Measurements from ENCODE around the gene C12orf43. TPM values are rescaled to one million over a fixed set of nuclear protein-coding genes. Genes with fewer than 3 reads are reported as not detected.

Gene C12orf43
- total RNA-seq, 2 experiments from 2014 or later: 19.8 to 20.7 TPM

- no peaks in the 10 kb centered on the region for H3K4me1 Mint-ChIP-seq (ENCODE audit: low read depth)
- ChIA-PET POLR2A (interaction anchor here (0.5 to 1.7 kb wide), 2 partner anchors 15 to 214 kb away, joined by 3 to 4 read pairs; no protein-coding TSS in a partner anchor), CTCF (no interaction called here)
- no peak overlapping the region for H3K27ac Mint-ChIP-seq
- intact Hi-C loops (cut with micrococcal nuclease): no loop called here
- DNase-seq (no peak), ATAC-seq (no peak)
- no peak overlapping the region for H3K4me3 Mint-ChIP-seq
- peaks cover 5% of the 10 kb centered on the region for H3K27me3 Mint-ChIP-seq
- no peaks in the 10 kb centered on the region for H3K9me3 Mint-ChIP-seq
- H3K36me3 Mint-ChIP-seq (ENCODE audit: low read depth): peaks cover 3% of the 10 kb centered on the region
- no peak for TF ChIP-seq CTCF (IDR thresholded peaks at IDR 0.05)
Observed at GRCh38 chr12:120998435-120998834, 17.9 kb downstream of the C12orf43 start.

GRCh38 chr12:120997448-120997847 is 18.8 kb downstream of the C12orf43 start:
- Mint-ChIP-seq H3K4me1 (ENCODE audit: low read depth) (no peaks in the 10 kb centered on the region), H3K27ac (no peak overlapping the region), H3K4me3 (no peak overlapping the region), H3K36me3 (ENCODE audit: low read depth) (no peaks in the 10 kb centered on the region), H3K27me3 (peaks cover 5% of the 10 kb centered on the region), H3K9me3 (no peaks in the 10 kb centered on the region)
- DNase-seq: no peak
- intact Hi-C loops (cut with micrococcal nuclease): no loop called here
- no peak for ATAC-seq
- ChIA-PET CTCF (no interaction called here), POLR2A (interaction anchor here (1.7 kb wide), 1 partner anchor 16 kb away, joined by 4 read pairs; no protein-coding TSS in a partner anchor)
- TF ChIP-seq CTCF (IDR thresholded peaks at IDR 0.05): no peak

GRCh38 chr12:120996133-120996746 is 20.0 kb downstream of the C12orf43 start:
- ATAC-seq (no peak), DNase-seq (no peak)
- ChIA-PET CTCF (interaction anchor here (1.2 kb wide), 1 partner anchor 64 kb away, joined by 3 read pairs; no protein-coding TSS in a partner anchor), POLR2A (no interaction called here)
- no peak for TF ChIP-seq CTCF (IDR thresholded peaks at IDR 0.05)
- no peak overlapping the region for H3K4me3 Mint-ChIP-seq
- H3K27ac Mint-ChIP-seq: no peak overlapping the region
- intact Hi-C loops (cut with micrococcal nuclease): no loop called here
- H3K4me1 Mint-ChIP-seq (ENCODE audit: low read depth): no peaks in the 10 kb centered on the region
- H3K9me3 Mint-ChIP-seq: no peaks in the 10 kb centered on the region
- H3K27me3 Mint-ChIP-seq: peaks cover 5% of the 10 kb centered on the region
- H3K36me3 Mint-ChIP-seq (ENCODE audit: low read depth): no peaks in the 10 kb centered on the region

GRCh38 chr12:120994589-120995337 is 21.5 kb downstream of the C12orf43 start:
- POLR2A ChIA-PET: no interaction called here
- no peak for TF ChIP-seq CTCF (IDR thresholded peaks at IDR 0.05)
- Mint-ChIP-seq H3K4me3 (no peak overlapping the region), H3K36me3 (ENCODE audit: low read depth) (no peaks in the 10 kb centered on the region), H3K4me1 (ENCODE audit: low read depth) (no peaks in the 10 kb centered on the region), H3K27ac (no peak overlapping the region), H3K27me3 (peaks cover 5% of the 10 kb centered on the region), H3K9me3 (no peaks in the 10 kb centered on the region)
- CTCF ChIA-PET: no interaction called here
- ATAC-seq: no peak
- DNase-seq: no peak
- intact Hi-C loops (cut with micrococcal nuclease): no loop called here

- ChIA-PET CTCF (interaction anchor here (2.5 kb wide), 1 partner anchor 22 kb away, joined by 8 read pairs; no protein-coding TSS in a partner anchor), POLR2A (no interaction called here)
- Mint-ChIP-seq H3K4me1 (ENCODE audit: low read depth) (no peaks in the 10 kb centered on the region), H3K36me3 (ENCODE audit: low read depth) (no peaks in the 10 kb centered on the region), H3K4me3 (no peak overlapping the region), H3K27ac (no peak overlapping the region), H3K9me3 (no peaks in the 10 kb centered on the region), H3K27me3 (peaks cover 5% of the 10 kb centered on the region)
- DNase-seq: no peak
- intact Hi-C loops (cut with micrococcal nuclease): no loop called here
- ATAC-seq: no peak
- TF ChIP-seq CTCF (IDR thresholded peaks at IDR 0.05): no peak
Observed at GRCh38 chr12:120994059-120994458, 22.2 kb downstream of the C12orf43 start.

Measured in activated CD8-positive, alpha-beta T cell treated with anti-CD3 and anti-CD28 coated beads for 36 hours (primary cell).